Measurements from ENCODE around the gene CPNE4.

CPNE4 gene

GRCh38 chr3:132034486-132035464, at the start of gene CPNE4:
Gene CPNE4 (minus strand): TSS chr3:132035014.
- Histone ChIP-seq H3K27ac (ENCODE audit: low read depth, low read length) (no peak within 1 kb of the TSS), H3K4me1 (ENCODE audit: control insufficient read depth in 1 of 2, insufficient read depth in 2 of 2, low read length in 2 of 2) (no peaks in the 10 kb centered on the region), H3K27me3 (ENCODE audit: control insufficient read depth in 1 of 2, insufficient read depth in 2 of 2, low read length in 2 of 2) (peaks cover 23 to 37% of the 10 kb centered on the region in 2 donors), H3K9me3 (ENCODE audit: control insufficient read depth in 1 of 2, low read length in 2 of 2) (no peaks in the 10 kb centered on the region), H3K4me3 (ENCODE audit: low read depth in 1 of 2, low read length in 2 of 2) (no peak within 1 kb of the TSS), H3K9ac (ENCODE audit: low read depth in 1 of 2, low read length in 2 of 2) (no peak within 1 kb of the TSS), H3K36me3 (ENCODE audit: control insufficient read depth in 1 of 2, insufficient read depth in 2 of 2, low read length in 2 of 2) (no peaks in the 10 kb centered on the region)

- H3K4me3 ChIP-seq (ENCODE audit: low read depth in 1 of 2, low read length in 2 of 2): no peak overlapping the region
- H3K4me1 ChIP-seq (ENCODE audit: control insufficient read depth in 1 of 2, insufficient read depth in 2 of 2, low read length in 2 of 2): no peaks in the 10 kb centered on the region
- no peak overlapping the region for H3K9ac ChIP-seq (ENCODE audit: low read depth in 1 of 2, low read length in 2 of 2)
- H3K27ac ChIP-seq (ENCODE audit: low read depth, low read length): no peak overlapping the region
- no peaks in the 10 kb centered on the region for H3K27me3 ChIP-seq (ENCODE audit: control insufficient read depth in 1 of 2, insufficient read depth in 2 of 2, low read length in 2 of 2)
- no peaks in the 10 kb centered on the region for H3K36me3 ChIP-seq (ENCODE audit: control insufficient read depth in 1 of 2, insufficient read depth in 2 of 2, low read length in 2 of 2)
- H3K9me3 ChIP-seq (ENCODE audit: control insufficient read depth in 1 of 2, low read length in 2 of 2): no peaks in the 10 kb centered on the region
Observed at GRCh38 chr3:132083583-132084279, 48.9 kb upstream of the CPNE4 start.

GRCh38 chr3:132083159-132083558, 48.3 kb upstream of the CPNE4 start:
- Histone ChIP-seq H3K27ac (ENCODE audit: low read depth, low read length) (no peak overlapping the region), H3K4me3 (ENCODE audit: low read depth in 1 of 2, low read length in 2 of 2) (no peak overlapping the region), H3K9me3 (ENCODE audit: control insufficient read depth in 1 of 2, low read length in 2 of 2) (no peaks in the 10 kb centered on the region), H3K27me3 (ENCODE audit: control insufficient read depth in 1 of 2, insufficient read depth in 2 of 2, low read length in 2 of 2) (no peaks in the 10 kb centered on the region), H3K36me3 (ENCODE audit: control insufficient read depth in 1 of 2, insufficient read depth in 2 of 2, low read length in 2 of 2) (no peaks in the 10 kb centered on the region), H3K4me1 (ENCODE audit: control insufficient read depth in 1 of 2, insufficient read depth in 2 of 2, low read length in 2 of 2) (no peaks in the 10 kb centered on the region), H3K9ac (ENCODE audit: low read depth in 1 of 2, low read length in 2 of 2) (no peak overlapping the region)

- no peaks in the 10 kb centered on the region for H3K36me3 ChIP-seq (ENCODE audit: control insufficient read depth in 1 of 2, insufficient read depth in 2 of 2, low read length in 2 of 2)
- H3K9ac ChIP-seq (ENCODE audit: low read depth in 1 of 2, low read length in 2 of 2): no peak overlapping the region
- H3K4me1 ChIP-seq (ENCODE audit: control insufficient read depth in 1 of 2, insufficient read depth in 2 of 2, low read length in 2 of 2): no peaks in the 10 kb centered on the region
- no peaks in the 10 kb centered on the region for H3K27me3 ChIP-seq (ENCODE audit: control insufficient read depth in 1 of 2, insufficient read depth in 2 of 2, low read length in 2 of 2)
- no peak overlapping the region for H3K27ac ChIP-seq (ENCODE audit: low read depth, low read length)
- no peaks in the 10 kb centered on the region for H3K9me3 ChIP-seq (ENCODE audit: control insufficient read depth in 1 of 2, low read length in 2 of 2)
- no peak overlapping the region for H3K4me3 ChIP-seq (ENCODE audit: low read depth in 1 of 2, low read length in 2 of 2)
Observed at GRCh38 chr3:132079147-132079546, 44.3 kb upstream of the CPNE4 start.

- Histone ChIP-seq H3K4me3 (ENCODE audit: low read depth in 1 of 2, low read length in 2 of 2) (no peak overlapping the region), H3K9me3 (ENCODE audit: control insufficient read depth in 1 of 2, low read length in 2 of 2) (no peaks in the 10 kb centered on the region), H3K27ac (ENCODE audit: low read depth, low read length) (no peak overlapping the region), H3K4me1 (ENCODE audit: control insufficient read depth in 1 of 2, insufficient read depth in 2 of 2, low read length in 2 of 2) (no peaks in the 10 kb centered on the region), H3K27me3 (ENCODE audit: control insufficient read depth in 1 of 2, insufficient read depth in 2 of 2, low read length in 2 of 2) (no peaks in the 10 kb centered on the region), H3K9ac (ENCODE audit: low read depth in 1 of 2, low read length in 2 of 2) (no peak overlapping the region), H3K36me3 (ENCODE audit: control insufficient read depth in 1 of 2, insufficient read depth in 2 of 2, low read length in 2 of 2) (no peaks in the 10 kb centered on the region)
Observed at GRCh38 chr3:132073771-132074170, 39.0 kb upstream of the CPNE4 start.

- Histone ChIP-seq H3K4me1 (ENCODE audit: control insufficient read depth in 1 of 2, insufficient read depth in 2 of 2, low read length in 2 of 2) (no peaks in the 10 kb centered on the region), H3K27ac (ENCODE audit: low read depth, low read length) (no peak overlapping the region), H3K36me3 (ENCODE audit: control insufficient read depth in 1 of 2, insufficient read depth in 2 of 2, low read length in 2 of 2) (no peaks in the 10 kb centered on the region), H3K4me3 (ENCODE audit: low read depth in 1 of 2, low read length in 2 of 2) (no peak overlapping the region), H3K27me3 (ENCODE audit: control insufficient read depth in 1 of 2, insufficient read depth in 2 of 2, low read length in 2 of 2) (no peaks in the 10 kb centered on the region), H3K9ac (ENCODE audit: low read depth in 1 of 2, low read length in 2 of 2) (no peak overlapping the region), H3K9me3 (ENCODE audit: control insufficient read depth in 1 of 2, low read length in 2 of 2) (no peaks in the 10 kb centered on the region)
Observed at GRCh38 chr3:132071043-132071442, 36.2 kb upstream of the CPNE4 start.

- no peaks in the 10 kb centered on the region for H3K9me3 ChIP-seq (ENCODE audit: control insufficient read depth in 1 of 2, low read length in 2 of 2)
- H3K36me3 ChIP-seq (ENCODE audit: control insufficient read depth in 1 of 2, insufficient read depth in 2 of 2, low read length in 2 of 2): no peaks in the 10 kb centered on the region
- no peaks in the 10 kb centered on the region for H3K4me1 ChIP-seq (ENCODE audit: control insufficient read depth in 1 of 2, insufficient read depth in 2 of 2, low read length in 2 of 2)
- no peak overlapping the region for H3K27ac ChIP-seq (ENCODE audit: low read depth, low read length)
- no peak overlapping the region for H3K4me3 ChIP-seq (ENCODE audit: low read depth in 1 of 2, low read length in 2 of 2)
- H3K27me3 ChIP-seq (ENCODE audit: control insufficient read depth in 1 of 2, insufficient read depth in 2 of 2, low read length in 2 of 2): no peaks in the 10 kb centered on the region
- no peak overlapping the region for H3K9ac ChIP-seq (ENCODE audit: low read depth in 1 of 2, low read length in 2 of 2)
Observed at GRCh38 chr3:132064114-132064513, 29.3 kb upstream of the CPNE4 start.

GRCh38 chr3:132062535-132062934, 27.7 kb upstream of the CPNE4 start:
- Histone ChIP-seq H3K36me3 (ENCODE audit: control insufficient read depth in 1 of 2, insufficient read depth in 2 of 2, low read length in 2 of 2) (no peaks in the 10 kb centered on the region), H3K4me1 (ENCODE audit: control insufficient read depth in 1 of 2, insufficient read depth in 2 of 2, low read length in 2 of 2) (no peaks in the 10 kb centered on the region), H3K9me3 (ENCODE audit: control insufficient read depth in 1 of 2, low read length in 2 of 2) (no peaks in the 10 kb centered on the region), H3K9ac (ENCODE audit: low read depth in 1 of 2, low read length in 2 of 2) (no peak overlapping the region), H3K27ac (ENCODE audit: low read depth, low read length) (no peak overlapping the region), H3K4me3 (ENCODE audit: low read depth in 1 of 2, low read length in 2 of 2) (no peak overlapping the region), H3K27me3 (ENCODE audit: control insufficient read depth in 1 of 2, insufficient read depth in 2 of 2, low read length in 2 of 2) (no peaks in the 10 kb centered on the region)

- no peaks in the 10 kb centered on the region for H3K9me3 ChIP-seq (ENCODE audit: control insufficient read depth in 1 of 2, low read length in 2 of 2)
Observed at GRCh38 chr3:132055872-132056271, 21.1 kb upstream of the CPNE4 start.

GRCh38 chr3:132047209-132047608, 12.4 kb upstream of the CPNE4 start:
- Histone ChIP-seq H3K27me3 (ENCODE audit: control insufficient read depth in 1 of 2, insufficient read depth in 2 of 2, low read length in 2 of 2) (no peaks in the 10 kb centered on the region), H3K4me3 (ENCODE audit: low read depth in 1 of 2, low read length in 2 of 2) (no peak overlapping the region), H3K9ac (ENCODE audit: low read depth in 1 of 2, low read length in 2 of 2) (no peak overlapping the region), H3K9me3 (ENCODE audit: control insufficient read depth in 1 of 2, low read length in 2 of 2) (no peaks in the 10 kb centered on the region), H3K4me1 (ENCODE audit: control insufficient read depth in 1 of 2, insufficient read depth in 2 of 2, low read length in 2 of 2) (no peaks in the 10 kb centered on the region), H3K36me3 (ENCODE audit: control insufficient read depth in 1 of 2, insufficient read depth in 2 of 2, low read length in 2 of 2) (no peaks in the 10 kb centered on the region), H3K27ac (ENCODE audit: low read depth, low read length) (no peak overlapping the region)

More at GRCh38 chr3:132055872-132056271, 21.1 kb upstream of the CPNE4 start:
- Histone ChIP-seq H3K9ac (ENCODE audit: low read depth in 1 of 2, low read length in 2 of 2) (no peak overlapping the region), H3K27me3 (ENCODE audit: control insufficient read depth in 1 of 2, insufficient read depth in 2 of 2, low read length in 2 of 2) (no peaks in the 10 kb centered on the region), H3K36me3 (ENCODE audit: control insufficient read depth in 1 of 2, insufficient read depth in 2 of 2, low read length in 2 of 2) (no peaks in the 10 kb centered on the region), H3K4me1 (ENCODE audit: control insufficient read depth in 1 of 2, insufficient read depth in 2 of 2, low read length in 2 of 2) (no peaks in the 10 kb centered on the region), H3K4me3 (ENCODE audit: low read depth in 1 of 2, low read length in 2 of 2) (no peak overlapping the region), H3K27ac (ENCODE audit: low read depth, low read length) (no peak overlapping the region)
